Measurements from ENCODE around the gene IFITM1. TPM values are rescaled to one million over a fixed set of nuclear protein-coding genes. Genes with fewer than 3 reads are reported as not detected.

IFITM1 gene
- total RNA-seq, 1 experiment from 2014 or later: 216 TPM

- Histone ChIP-seq H2AFZ (ENCODE audit: low read length) (no peak overlapping the region), H3K4me1 (ENCODE audit: low read length) (no peaks in the 10 kb centered on the region), H3K9ac (ENCODE audit: low read length) (no peak overlapping the region), H3K27ac (ENCODE audit: low read length) (no peak overlapping the region), H3K9me3 (ENCODE audit: low read length) (no peaks in the 10 kb centered on the region), H3K36me3 (ENCODE audit: insufficient read depth, low read length) (no peaks in the 10 kb centered on the region), H3K27me3 (ENCODE audit: low read length) (no peaks in the 10 kb centered on the region), H3K4me3 (ENCODE audit: low read length) (no peak overlapping the region), H3K9me2 (replicated peaks; ENCODE audit: insufficient read depth, low read length) (no peaks in the 10 kb centered on the region), H3K79me2 (ENCODE audit: low read length) (no peaks in the 10 kb centered on the region), H4K20me1 (ENCODE audit: insufficient read depth, low read depth, low read length) (no peaks in the 10 kb centered on the region), H3K4me2 (ENCODE audit: low read depth, low read length, poor library complexity, severe bottlenecking) (no peak overlapping the region)
- no peak for DNase-seq
Observed at GRCh38 chr11:296171-297050, 17.4 kb upstream of the IFITM1 start.

- Histone ChIP-seq H3K27me3 (ENCODE audit: low read length) (no peaks in the 10 kb centered on the region), H3K36me3 (ENCODE audit: insufficient read depth, low read length) (no peaks in the 10 kb centered on the region), H2AFZ (ENCODE audit: low read length) (no peak overlapping the region), H3K9ac (ENCODE audit: low read length) (no peak overlapping the region), H3K9me2 (replicated peaks; ENCODE audit: insufficient read depth, low read length) (no peaks in the 10 kb centered on the region), H4K20me1 (ENCODE audit: insufficient read depth, low read depth, low read length) (no peaks in the 10 kb centered on the region), H3K4me2 (ENCODE audit: low read depth, low read length, poor library complexity, severe bottlenecking) (no peak overlapping the region), H3K79me2 (ENCODE audit: low read length) (no peaks in the 10 kb centered on the region), H3K4me3 (ENCODE audit: low read length) (no peak overlapping the region), H3K9me3 (ENCODE audit: low read length) (no peaks in the 10 kb centered on the region), H3K4me1 (ENCODE audit: low read length) (no peaks in the 10 kb centered on the region), H3K27ac (ENCODE audit: low read length) (no peak overlapping the region)
- DNase-seq: no peak
Observed at GRCh38 chr11:297051-297585, 16.7 kb upstream of the IFITM1 start.

- Histone ChIP-seq H3K9ac (ENCODE audit: low read length) (no peak overlapping the region), H3K36me3 (ENCODE audit: insufficient read depth, low read length) (no peaks in the 10 kb centered on the region), H3K4me2 (ENCODE audit: low read depth, low read length, poor library complexity, severe bottlenecking) (no peak overlapping the region), H3K27me3 (ENCODE audit: low read length) (no peaks in the 10 kb centered on the region), H3K9me3 (ENCODE audit: low read length) (no peaks in the 10 kb centered on the region), H3K4me3 (ENCODE audit: low read length) (no peak overlapping the region), H3K27ac (ENCODE audit: low read length) (no peak overlapping the region), H3K79me2 (ENCODE audit: low read length) (no peaks in the 10 kb centered on the region), H2AFZ (ENCODE audit: low read length) (no peak overlapping the region), H4K20me1 (ENCODE audit: insufficient read depth, low read depth, low read length) (no peaks in the 10 kb centered on the region), H3K4me1 (ENCODE audit: low read length) (no peaks in the 10 kb centered on the region), H3K9me2 (replicated peaks; ENCODE audit: insufficient read depth, low read length) (no peaks in the 10 kb centered on the region)
- DNase-seq: no peak
Observed at GRCh38 chr11:297586-298405, 16.0 kb upstream of the IFITM1 start.

GRCh38 chr11:298406-299065, 15.3 kb upstream of the IFITM1 start:
- no peak overlapping the region for H3K27ac ChIP-seq (ENCODE audit: low read length)
- H3K9me3 ChIP-seq (ENCODE audit: low read length): no peaks in the 10 kb centered on the region
- no peak overlapping the region for H3K9ac ChIP-seq (ENCODE audit: low read length)
- H3K79me2 ChIP-seq (ENCODE audit: low read length): no peaks in the 10 kb centered on the region
- no peak overlapping the region for H3K4me2 ChIP-seq (ENCODE audit: low read depth, low read length, poor library complexity, severe bottlenecking)
- H3K27me3 ChIP-seq (ENCODE audit: low read length): no peaks in the 10 kb centered on the region
- H3K4me1 ChIP-seq (ENCODE audit: low read length): no peaks in the 10 kb centered on the region
- no peak overlapping the region for H2AFZ ChIP-seq (ENCODE audit: low read length)
- no peak overlapping the region for H3K4me3 ChIP-seq (ENCODE audit: low read length)
- no peaks in the 10 kb centered on the region for H3K36me3 ChIP-seq (ENCODE audit: insufficient read depth, low read length)
- H4K20me1 ChIP-seq (ENCODE audit: insufficient read depth, low read depth, low read length): no peaks in the 10 kb centered on the region
- H3K9me2 ChIP-seq (replicated peaks; ENCODE audit: insufficient read depth, low read length): no peaks in the 10 kb centered on the region
- DNase-seq: no peak

GRCh38 chr11:299081-299891, 14.6 kb upstream of the IFITM1 start, which contains the start of gene IFITM5:
IFITM5 (minus strand) TSS chr11:299526; CDS start chr11:299490, 36 bp downstream.
- Histone ChIP-seq H3K9me2 (replicated peaks; ENCODE audit: insufficient read depth, low read length) (no peaks in the 10 kb centered on the region), H3K4me3 (ENCODE audit: low read length) (no peak within 1 kb of the TSS), H3K36me3 (ENCODE audit: insufficient read depth, low read length) (no peaks in the 10 kb centered on the region), H3K4me1 (ENCODE audit: low read length) (no peaks in the 10 kb centered on the region), H3K27me3 (ENCODE audit: low read length) (no peaks in the 10 kb centered on the region), H3K9me3 (ENCODE audit: low read length) (no peaks in the 10 kb centered on the region), H3K9ac (ENCODE audit: low read length) (no peak within 1 kb of the TSS), H3K27ac (ENCODE audit: low read length) (no peak within 1 kb of the TSS), H3K79me2 (ENCODE audit: low read length) (no peaks in the 10 kb centered on the region), H4K20me1 (ENCODE audit: insufficient read depth, low read depth, low read length) (no peaks in the 10 kb centered on the region), H3K4me2 (ENCODE audit: low read depth, low read length, poor library complexity, severe bottlenecking) (no peak within 1 kb of the TSS), H2AFZ (ENCODE audit: low read length) (no peak within 1 kb of the TSS)
- DNase-seq: no peak

- Histone ChIP-seq H4K20me1 (ENCODE audit: insufficient read depth, low read depth, low read length) (no peaks in the 10 kb centered on the region), H3K27ac (ENCODE audit: low read length) (no peak overlapping the region), H3K4me3 (ENCODE audit: low read length) (no peak overlapping the region), H3K4me1 (ENCODE audit: low read length) (no peaks in the 10 kb centered on the region), H3K79me2 (ENCODE audit: low read length) (no peaks in the 10 kb centered on the region), H3K4me2 (ENCODE audit: low read depth, low read length, poor library complexity, severe bottlenecking) (no peak overlapping the region), H3K27me3 (ENCODE audit: low read length) (no peaks in the 10 kb centered on the region), H3K9me3 (ENCODE audit: low read length) (no peaks in the 10 kb centered on the region), H3K9me2 (replicated peaks; ENCODE audit: insufficient read depth, low read length) (no peaks in the 10 kb centered on the region), H2AFZ (ENCODE audit: low read length) (no peak overlapping the region), H3K9ac (ENCODE audit: low read length) (no peak overlapping the region), H3K36me3 (ENCODE audit: insufficient read depth, low read length) (no peaks in the 10 kb centered on the region)
- no peak for DNase-seq
Observed at GRCh38 chr11:299951-300735, 13.7 kb upstream of the IFITM1 start.

GRCh38 chr11:303363-303762, 10.5 kb upstream of the IFITM1 start:
- Histone ChIP-seq H2AFZ (ENCODE audit: low read length) (no peak overlapping the region), H3K9ac (ENCODE audit: low read length) (no peak overlapping the region), H3K4me1 (ENCODE audit: low read length) (0 out of 2 replicates have a peak, but pooled peaks cover 3% of the 10 kb centered on the region), H3K4me2 (ENCODE audit: low read depth, low read length, poor library complexity, severe bottlenecking) (no peak overlapping the region), H3K27me3 (ENCODE audit: low read length) (no peaks in the 10 kb centered on the region), H3K27ac (ENCODE audit: low read length) (no peak overlapping the region), H3K36me3 (ENCODE audit: insufficient read depth, low read length) (no peaks in the 10 kb centered on the region), H3K4me3 (ENCODE audit: low read length) (no peak overlapping the region), H3K9me2 (replicated peaks; ENCODE audit: insufficient read depth, low read length) (no peaks in the 10 kb centered on the region), H3K79me2 (ENCODE audit: low read length) (no peaks in the 10 kb centered on the region), H4K20me1 (ENCODE audit: insufficient read depth, low read depth, low read length) (no peaks in the 10 kb centered on the region), H3K9me3 (ENCODE audit: low read length) (no peaks in the 10 kb centered on the region)
- DNase-seq: no peak

Measured in Karpas-422 (cell line).